Measurements from ENCODE around the gene SPAST.

DNA sequence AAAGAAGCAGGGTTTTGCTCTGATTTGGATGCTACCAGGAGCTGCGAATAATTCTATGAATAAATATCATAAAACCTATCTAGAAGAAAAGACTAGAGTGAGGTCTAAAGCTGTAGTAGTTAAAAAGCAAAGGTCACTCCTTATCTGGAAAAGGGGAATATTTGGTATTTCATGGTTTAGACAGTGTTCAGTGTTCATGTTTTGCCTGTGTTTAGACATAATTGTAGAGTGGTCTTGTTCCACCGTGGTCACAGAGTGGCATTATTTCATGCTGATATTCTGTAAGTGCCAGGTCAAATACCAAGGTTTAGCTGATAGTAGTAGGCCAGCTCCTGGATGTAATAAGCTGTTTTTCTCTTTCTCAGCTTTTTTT lies 10.8 kb downstream of the SPAST start:
- TF ChIP-seq POLR2AphosphoS5 (IDR thresholded peaks at IDR 0.05; ENCODE audit: low read depth, low read length), result no peak
- TF ChIP-seq, protein P1, sequence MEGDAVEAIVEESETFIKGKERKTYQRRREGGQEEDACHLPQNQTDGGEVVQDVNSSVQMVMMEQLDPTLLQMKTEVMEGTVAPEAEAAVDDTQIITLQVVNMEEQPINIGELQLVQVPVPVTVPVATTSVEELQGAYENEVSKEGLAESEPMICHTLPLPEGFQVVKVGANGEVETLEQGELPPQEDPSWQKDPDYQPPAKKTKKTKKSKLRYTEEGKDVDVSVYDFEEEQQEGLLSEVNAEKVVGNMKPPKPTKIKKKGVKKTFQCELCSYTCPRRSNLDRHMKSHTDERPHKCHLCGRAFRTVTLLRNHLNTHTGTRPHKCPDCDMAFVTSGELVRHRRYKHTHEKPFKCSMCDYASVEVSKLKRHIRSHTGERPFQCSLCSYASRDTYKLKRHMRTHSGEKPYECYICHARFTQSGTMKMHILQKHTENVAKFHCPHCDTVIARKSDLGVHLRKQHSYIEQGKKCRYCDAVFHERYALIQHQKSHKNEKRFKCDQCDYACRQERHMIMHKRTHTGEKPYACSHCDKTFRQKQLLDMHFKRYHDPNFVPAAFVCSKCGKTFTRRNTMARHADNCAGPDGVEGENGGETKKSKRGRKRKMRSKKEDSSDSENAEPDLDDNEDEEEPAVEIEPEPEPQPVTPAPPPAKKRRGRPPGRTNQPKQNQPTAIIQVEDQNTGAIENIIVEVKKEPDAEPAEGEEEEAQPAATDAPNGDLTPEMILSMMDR (IDR thresholded peaks at IDR 0.05), result no peak

Data from Panc1 (cell line).